ENCODE results near the gene SMARCA4.

GRCh38 chr19:11088506-11089253, 127.8 kb downstream of the SMARCA4 start:
- TF ChIP-seq, protein P1, sequence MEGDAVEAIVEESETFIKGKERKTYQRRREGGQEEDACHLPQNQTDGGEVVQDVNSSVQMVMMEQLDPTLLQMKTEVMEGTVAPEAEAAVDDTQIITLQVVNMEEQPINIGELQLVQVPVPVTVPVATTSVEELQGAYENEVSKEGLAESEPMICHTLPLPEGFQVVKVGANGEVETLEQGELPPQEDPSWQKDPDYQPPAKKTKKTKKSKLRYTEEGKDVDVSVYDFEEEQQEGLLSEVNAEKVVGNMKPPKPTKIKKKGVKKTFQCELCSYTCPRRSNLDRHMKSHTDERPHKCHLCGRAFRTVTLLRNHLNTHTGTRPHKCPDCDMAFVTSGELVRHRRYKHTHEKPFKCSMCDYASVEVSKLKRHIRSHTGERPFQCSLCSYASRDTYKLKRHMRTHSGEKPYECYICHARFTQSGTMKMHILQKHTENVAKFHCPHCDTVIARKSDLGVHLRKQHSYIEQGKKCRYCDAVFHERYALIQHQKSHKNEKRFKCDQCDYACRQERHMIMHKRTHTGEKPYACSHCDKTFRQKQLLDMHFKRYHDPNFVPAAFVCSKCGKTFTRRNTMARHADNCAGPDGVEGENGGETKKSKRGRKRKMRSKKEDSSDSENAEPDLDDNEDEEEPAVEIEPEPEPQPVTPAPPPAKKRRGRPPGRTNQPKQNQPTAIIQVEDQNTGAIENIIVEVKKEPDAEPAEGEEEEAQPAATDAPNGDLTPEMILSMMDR (IDR thresholded peaks at IDR 0.05), result no peak
- TF ChIP-seq, protein P2, sequence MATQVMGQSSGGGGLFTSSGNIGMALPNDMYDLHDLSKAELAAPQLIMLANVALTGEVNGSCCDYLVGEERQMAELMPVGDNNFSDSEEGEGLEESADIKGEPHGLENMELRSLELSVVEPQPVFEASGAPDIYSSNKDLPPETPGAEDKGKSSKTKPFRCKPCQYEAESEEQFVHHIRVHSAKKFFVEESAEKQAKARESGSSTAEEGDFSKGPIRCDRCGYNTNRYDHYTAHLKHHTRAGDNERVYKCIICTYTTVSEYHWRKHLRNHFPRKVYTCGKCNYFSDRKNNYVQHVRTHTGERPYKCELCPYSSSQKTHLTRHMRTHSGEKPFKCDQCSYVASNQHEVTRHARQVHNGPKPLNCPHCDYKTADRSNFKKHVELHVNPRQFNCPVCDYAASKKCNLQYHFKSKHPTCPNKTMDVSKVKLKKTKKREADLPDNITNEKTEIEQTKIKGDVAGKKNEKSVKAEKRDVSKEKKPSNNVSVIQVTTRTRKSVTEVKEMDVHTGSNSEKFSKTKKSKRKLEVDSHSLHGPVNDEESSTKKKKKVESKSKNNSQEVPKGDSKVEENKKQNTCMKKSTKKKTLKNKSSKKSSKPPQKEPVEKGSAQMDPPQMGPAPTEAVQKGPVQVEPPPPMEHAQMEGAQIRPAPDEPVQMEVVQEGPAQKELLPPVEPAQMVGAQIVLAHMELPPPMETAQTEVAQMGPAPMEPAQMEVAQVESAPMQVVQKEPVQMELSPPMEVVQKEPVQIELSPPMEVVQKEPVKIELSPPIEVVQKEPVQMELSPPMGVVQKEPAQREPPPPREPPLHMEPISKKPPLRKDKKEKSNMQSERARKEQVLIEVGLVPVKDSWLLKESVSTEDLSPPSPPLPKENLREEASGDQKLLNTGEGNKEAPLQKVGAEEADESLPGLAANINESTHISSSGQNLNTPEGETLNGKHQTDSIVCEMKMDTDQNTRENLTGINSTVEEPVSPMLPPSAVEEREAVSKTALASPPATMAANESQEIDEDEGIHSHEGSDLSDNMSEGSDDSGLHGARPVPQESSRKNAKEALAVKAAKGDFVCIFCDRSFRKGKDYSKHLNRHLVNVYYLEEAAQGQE (IDR thresholded peaks at IDR 0.05; ENCODE audit: insufficient read depth in 1 of 2, low read depth in 2 of 2, low read length in 1 of 2), result no peak
- no peak for TF ChIP-seq SIN3A (IDR thresholded peaks at IDR 0.05; ENCODE audit: borderline replicate concordance, insufficient read depth, low read depth, low read length)

Data from Panc1 (cell line).